GM18909 (cell line): ENCODE measurements around the gene COL23A1.

Source experiments
- ATAC-seq: cut with Tn5 transposase; IDR thresholded peaks from one replicate; pipeline ENCODE4 v1.9.1; 2021; ENCODE audit warnings: mild to moderate bottlenecking; ENCODE audit not compliant: unreplicated experiment, poor library complexity

Gene COL23A1

GRCh38 chr5:178466342-178466741 lies 123.9 kb downstream of the COL23A1 start:
- no peak for ATAC-seq

DNA sequence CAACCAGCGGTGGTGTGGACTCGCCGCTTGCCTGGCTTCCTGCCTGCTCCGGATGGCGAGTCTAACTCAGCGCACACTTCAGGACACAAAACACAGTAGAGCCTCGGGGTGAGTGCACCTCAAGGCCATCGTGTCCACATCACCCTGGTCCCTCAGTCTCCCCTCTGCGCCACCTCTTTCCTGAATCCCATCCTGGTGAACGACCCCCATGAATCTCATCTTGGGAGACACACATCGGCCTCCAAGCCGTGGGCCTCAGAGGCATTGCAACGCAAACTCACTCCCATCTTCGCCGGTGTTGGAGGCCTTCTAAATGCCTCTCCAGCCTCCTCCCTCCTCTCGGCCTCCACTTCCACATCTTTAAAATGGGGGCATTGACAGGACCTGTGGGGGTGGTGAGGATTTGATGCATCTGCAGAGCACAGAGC lies 124.3 kb downstream of the COL23A1 start:
- ATAC-seq, result no peak

GRCh38 chr5:178465228-178465860 lies 124.8 kb downstream of the COL23A1 start:
- no peak for ATAC-seq

DNA sequence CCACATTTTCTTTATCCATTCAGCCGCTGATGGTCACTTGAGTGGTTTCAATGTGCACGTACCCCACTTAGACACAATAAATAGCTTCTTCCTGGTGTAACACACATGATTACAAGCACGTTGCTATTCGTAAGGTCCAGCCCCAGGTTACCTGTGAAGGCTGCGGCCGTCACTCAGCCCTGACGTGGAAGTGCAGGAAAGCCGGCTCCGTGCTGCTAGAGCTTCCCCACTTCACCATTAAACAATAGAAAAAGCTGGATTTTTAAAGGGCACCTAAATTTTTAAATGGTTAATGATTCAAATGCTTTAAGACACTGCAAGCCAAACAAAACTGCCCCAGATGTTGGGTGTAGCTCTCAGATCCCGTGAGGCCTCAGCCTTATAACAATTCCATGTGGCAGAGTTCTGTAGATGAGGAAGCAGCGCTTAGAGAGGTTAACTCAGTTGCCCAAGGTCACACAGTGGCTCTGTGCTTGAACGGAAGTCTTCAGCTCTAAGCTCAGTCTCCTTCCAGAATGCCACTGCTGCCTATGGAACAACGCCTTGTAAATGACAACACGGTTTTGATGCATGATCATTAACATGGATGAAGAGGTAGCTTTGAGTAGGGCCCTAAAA lies 125.7 kb downstream of the COL23A1 start:
- ATAC-seq, result no peak

- ATAC-seq, result no peak
Observed at GRCh38 chr5:178463321-178464155, 126.7 kb downstream of the COL23A1 start.

DNA sequence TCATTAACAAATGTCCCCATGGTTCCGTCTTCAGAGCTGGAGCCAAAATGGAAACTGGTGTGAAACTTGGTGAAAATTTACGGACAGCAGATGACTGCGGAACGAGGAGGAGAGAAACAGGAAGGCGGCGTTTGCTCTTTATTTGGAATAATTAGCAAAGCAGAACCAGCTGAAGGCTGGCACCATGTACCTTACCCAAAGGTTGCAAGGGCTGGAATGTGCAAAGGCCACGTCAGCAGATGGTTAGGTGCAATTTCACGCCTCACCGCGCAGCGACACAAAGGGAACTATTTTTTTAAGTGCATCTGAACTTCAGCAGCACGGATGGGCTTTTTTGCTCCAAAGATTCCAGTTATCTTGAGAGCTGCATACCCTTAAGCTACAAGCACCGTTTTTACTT lies 127.4 kb downstream of the COL23A1 start:
- no peak for ATAC-seq

- ATAC-seq, result no peak
Observed at GRCh38 chr5:178462076-178462475, 128.1 kb downstream of the COL23A1 start.

GRCh38 chr5:178461004-178461730 lies 129.0 kb downstream of the COL23A1 start:
- peak; percentile 68 for ATAC-seq

- ATAC-seq, result no peak
Observed at GRCh38 chr5:178460598-178460997, 129.6 kb downstream of the COL23A1 start.

DNA sequence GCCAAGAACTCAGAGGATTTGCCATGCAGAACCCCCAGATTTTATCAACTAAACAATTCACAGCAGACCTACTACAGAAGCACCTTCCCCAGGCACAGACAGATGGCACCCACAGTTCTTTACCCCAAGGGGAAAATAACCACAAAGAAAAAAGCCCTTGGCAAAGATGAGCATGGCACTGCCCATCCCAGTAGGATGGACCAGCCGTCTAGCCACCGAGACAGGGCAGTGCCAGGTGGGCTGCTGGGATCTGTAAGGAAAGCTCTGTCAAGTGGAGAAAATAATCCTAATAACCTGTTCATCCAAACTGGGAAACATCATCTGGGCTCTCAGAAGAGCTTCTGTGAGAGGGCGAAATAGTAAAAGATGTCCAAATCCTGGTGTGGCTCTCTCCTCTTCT lies 130.0 kb downstream of the COL23A1 start:
- ATAC-seq, result no peak

DNA sequence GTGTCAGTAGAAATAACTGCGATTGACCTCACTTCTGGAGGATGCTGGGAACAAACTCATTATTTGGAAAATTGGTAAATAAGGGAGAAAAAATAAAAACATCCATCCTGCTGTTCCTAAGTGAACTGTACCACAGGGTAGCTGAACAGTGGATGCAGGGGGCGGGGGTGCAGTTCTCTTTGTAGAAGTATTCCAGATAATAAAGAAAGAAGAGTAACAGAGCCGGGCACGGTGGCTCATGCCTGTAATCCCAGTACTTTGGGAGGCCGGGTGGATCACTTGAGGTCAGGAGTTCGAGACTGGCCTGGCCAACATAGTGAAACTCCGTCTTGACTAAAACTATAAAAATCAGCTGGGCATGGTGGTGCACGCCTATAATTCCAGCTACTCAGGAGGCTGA lies 132.1 kb downstream of the COL23A1 start:
- ATAC-seq, result no peak

GRCh38 chr5:178457471-178457870 lies 132.7 kb downstream of the COL23A1 start:
- no peak for ATAC-seq

DNA sequence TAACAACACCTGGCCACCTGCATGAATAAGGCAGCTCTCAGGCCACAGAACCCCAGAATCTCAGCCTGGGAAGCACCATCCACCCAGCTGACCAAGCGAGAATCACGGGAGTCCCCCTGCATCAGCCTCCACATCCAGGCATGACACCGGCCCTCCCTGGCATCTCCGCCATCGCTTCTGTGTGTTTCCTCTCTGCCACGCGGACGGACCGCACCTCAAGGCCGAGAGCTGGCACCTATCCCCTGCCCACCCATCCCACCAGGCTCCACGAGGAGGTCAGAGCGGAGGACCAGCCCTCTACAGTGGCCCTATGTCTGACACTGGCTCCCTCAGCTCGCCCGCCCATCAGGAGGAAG lies 134.7 kb downstream of the COL23A1 start:
- ATAC-seq, result no peak

GRCh38 chr5:178454821-178455479 lies 135.2 kb downstream of the COL23A1 start:
- ATAC-seq, result no peak

DNA sequence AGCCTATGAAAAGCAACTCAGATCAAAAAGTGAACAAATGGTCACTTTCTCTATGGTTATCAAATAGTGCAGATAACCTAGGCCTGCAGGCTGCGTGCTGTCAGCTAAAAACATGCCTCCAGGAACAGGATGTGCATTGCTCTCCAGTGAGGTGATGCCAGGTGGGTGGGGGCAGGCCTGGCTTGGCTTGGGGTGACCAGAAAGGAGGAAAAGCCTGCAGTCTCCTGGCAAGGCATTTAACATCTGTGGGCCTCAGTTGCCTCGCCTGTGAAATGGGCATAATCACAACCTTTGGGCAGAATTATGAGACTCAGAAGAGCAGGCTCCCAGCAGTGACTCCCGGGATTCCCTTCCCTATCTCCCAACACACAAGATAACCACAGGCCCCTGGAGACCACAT lies 135.9 kb downstream of the COL23A1 start:
- ATAC-seq, result no peak

DNA sequence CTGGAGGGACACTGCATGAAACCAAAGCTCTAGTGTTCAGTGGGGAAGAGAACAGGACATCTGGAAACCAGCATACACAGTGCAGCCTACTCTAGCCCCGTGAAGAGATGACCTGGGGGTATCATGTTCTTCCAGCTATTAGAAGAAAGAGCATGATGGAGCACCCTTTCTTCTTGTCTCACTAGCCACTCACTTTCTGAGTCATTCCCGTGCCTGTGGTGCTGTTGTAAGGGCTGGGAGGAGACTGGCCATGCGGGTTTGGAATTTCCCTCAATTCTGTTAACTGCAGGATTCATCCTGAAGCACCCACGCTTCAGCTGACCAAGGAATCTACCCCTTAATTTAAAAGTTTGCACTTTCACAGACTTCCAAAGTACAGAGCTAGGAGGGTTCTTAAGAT lies 137.0 kb downstream of the COL23A1 start:
- ATAC-seq, result no peak

GRCh38 chr5:178450121-178451028 lies 139.8 kb downstream of the COL23A1 start:
- ATAC-seq, result no peak

GRCh38 chr5:178449163-178450070 lies 140.8 kb downstream of the COL23A1 start:
- ATAC-seq, result no peak
